Neural progenitor cell (in vitro differentiated cells): ENCODE measurements around the gene SIGLEC1. TPM values are rescaled to one million over a fixed set of nuclear protein-coding genes. Genes with fewer than 3 reads are reported as not detected.

ENCODE experiments used
- DNase-seq: peaks from one replicate; pipeline ENCODE4 v3.0.0-alpha.2; 2016; ENCODE audit warnings: low spot score
- H2AFZ ChIP-seq: fragments of 200-600 bp; sonication (generic); replicated peaks from 2 replicates; pipeline ENCODE4 v1.6.1; 2016; ENCODE audit warnings: antibody characterized with exemption
- H3F3A ChIP-seq: fragments of 200-600 bp; sonication (generic); 2 replicates; pipeline ENCODE4 v1.6.1; 2016; ENCODE audit warnings: antibody characterized with exemption, low read depth
- H3K27ac ChIP-seq: fragments of 200-600 bp; sonication (generic); 2 replicates; pipeline ENCODE4 v1.5.1; 2016; ENCODE audit warnings: mild to moderate bottlenecking
- H3K27me3 ChIP-seq: fragments of 200-600 bp; sonication (generic); 2 replicates; pipeline ENCODE4 v1.6.1; 2016; ENCODE audit warnings: mild to moderate bottlenecking, moderate library complexity
- H3K36me3 ChIP-seq: fragments of 200-600 bp; sonication (generic); 2 replicates; pipeline ENCODE4 v1.5.1; 2016
- H3K4me1 ChIP-seq: fragments of 200-600 bp; sonication (generic); 2 replicates; pipeline ENCODE4 v1.6.1; 2016; ENCODE audit warnings: mixed run types
- H3K4me2 ChIP-seq: fragments of 200-600 bp; sonication (generic); 2 replicates; pipeline ENCODE4 v1.6.1; 2016
- H3K4me3 ChIP-seq: fragments of 200-600 bp; sonication (generic); 2 replicates; pipeline ENCODE4 v1.5.1; 2016
- H3K79me2 ChIP-seq: fragments of 200-600 bp; sonication (generic); 2 replicates; pipeline ENCODE4 v1.6.1; 2016; ENCODE audit warnings: low read depth
- H3K9ac ChIP-seq: fragments of 200-600 bp; sonication (generic); 2 replicates; pipeline ENCODE4 v1.6.1; 2016
- H3K9me3 ChIP-seq: fragments of 200-600 bp; sonication (generic); 2 replicates; pipeline ENCODE4 v1.5.1; 2016; ENCODE audit warnings: low read depth
- H4K20me1 ChIP-seq: fragments of 200-600 bp; sonication (generic); 2 replicates; pipeline ENCODE4 v1.6.1; 2016; ENCODE audit warnings: low read depth
- H3K27ac Mint-ChIP-seq: 3 replicates; pipeline ENCODE4 v1.8.0; 2021; ENCODE audit warnings: mixed read lengths
- H3K27me3 Mint-ChIP-seq: 2 replicates; pipeline ENCODE4 v1.8.0; 2022; ENCODE audit warnings: low read depth, mild to moderate bottlenecking, inconsistent platforms, moderate library complexity, mixed read lengths; ENCODE audit not compliant: insufficient read depth
- H3K36me3 Mint-ChIP-seq: 3 replicates; pipeline ENCODE4 v1.8.0; 2021; ENCODE audit warnings: mixed read lengths
- H3K4me1 Mint-ChIP-seq: 3 replicates; pipeline ENCODE4 v1.8.0; 2021; ENCODE audit warnings: mixed read lengths
- H3K4me3 Mint-ChIP-seq: 3 replicates; pipeline ENCODE4 v1.8.0; 2021; ENCODE audit warnings: mild to moderate bottlenecking, moderate library complexity, mixed read lengths
- H3K9me3 Mint-ChIP-seq: 3 replicates; pipeline ENCODE4 v1.8.0; 2020; ENCODE audit warnings: mixed read lengths
- EZH2 ChIP-seq: fragments of 200-600 bp; sonication (generic); IDR thresholded peaks from 2 replicates; pipeline ENCODE4 v1.6.1; 2017; ENCODE audit warnings: antibody characterized with exemption, mild to moderate bottlenecking, moderate library complexity
- EZH2phosphoT487 ChIP-seq: fragments of 200-600 bp; sonication (generic); IDR thresholded peaks from 2 replicates; pipeline ENCODE4 v1.6.1; 2017; ENCODE audit warnings: antibody characterized with exemption
- total RNA-seq: library from RNA; depleted of rRNA; stranded (reverse); fragments of >200 nt; gene quantifications from 2 replicates; pipeline ENCODE4 v1.2.3, GENCODE V29; 2015; ENCODE audit warnings: low replicate concordance
- TF ChIP-seq, protein P1 (sequence below): fragments of 200-600 bp; sonication (generic); IDR thresholded peaks from 2 replicates; pipeline ENCODE4 v1.5.1; 2017; ENCODE audit warnings: antibody characterized with exemption, mild to moderate bottlenecking

SIGLEC1 gene
- total RNA-seq, 1 donor from 2014 or later, result not detected

DNA sequence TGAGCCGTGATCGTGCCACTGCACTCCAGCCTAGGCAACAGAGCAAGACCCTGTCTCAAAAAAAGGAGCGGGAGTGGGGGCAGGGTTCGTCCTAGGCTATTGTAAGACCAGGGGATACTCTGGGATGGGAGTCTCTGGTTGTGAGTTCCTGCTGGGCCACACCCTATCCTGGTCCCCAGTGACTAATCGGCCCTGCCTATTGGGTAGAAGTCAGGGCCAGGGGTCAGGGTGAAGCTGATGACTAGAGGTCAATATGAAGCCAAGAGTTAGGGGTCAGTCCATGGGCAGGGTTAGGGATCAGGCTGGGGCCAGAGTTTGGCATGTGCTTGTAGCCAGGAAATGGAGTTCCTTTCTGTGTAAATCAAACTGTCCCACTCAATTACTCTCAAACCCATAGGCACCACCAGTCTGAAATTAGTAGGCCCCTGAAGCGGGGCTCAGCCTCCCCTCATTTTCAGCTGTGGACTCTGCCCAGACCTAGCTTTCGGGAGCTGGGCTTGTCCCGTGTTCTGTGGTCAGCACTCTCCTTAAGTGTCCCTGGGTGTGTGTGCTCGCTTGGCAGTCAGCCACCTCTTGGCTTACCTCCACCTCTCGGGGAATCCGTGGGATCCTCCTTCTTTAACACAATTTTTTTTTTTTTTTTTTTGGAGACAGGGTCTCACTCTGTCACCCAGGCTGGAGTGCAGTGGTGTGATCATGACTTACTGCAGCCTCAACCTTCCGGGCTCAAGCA lies 21.9 kb upstream of the SIGLEC1 start:
- no peak for TF ChIP-seq EZH2
- no peak for TF ChIP-seq EZH2phosphoT487
- TF ChIP-seq, protein P1, sequence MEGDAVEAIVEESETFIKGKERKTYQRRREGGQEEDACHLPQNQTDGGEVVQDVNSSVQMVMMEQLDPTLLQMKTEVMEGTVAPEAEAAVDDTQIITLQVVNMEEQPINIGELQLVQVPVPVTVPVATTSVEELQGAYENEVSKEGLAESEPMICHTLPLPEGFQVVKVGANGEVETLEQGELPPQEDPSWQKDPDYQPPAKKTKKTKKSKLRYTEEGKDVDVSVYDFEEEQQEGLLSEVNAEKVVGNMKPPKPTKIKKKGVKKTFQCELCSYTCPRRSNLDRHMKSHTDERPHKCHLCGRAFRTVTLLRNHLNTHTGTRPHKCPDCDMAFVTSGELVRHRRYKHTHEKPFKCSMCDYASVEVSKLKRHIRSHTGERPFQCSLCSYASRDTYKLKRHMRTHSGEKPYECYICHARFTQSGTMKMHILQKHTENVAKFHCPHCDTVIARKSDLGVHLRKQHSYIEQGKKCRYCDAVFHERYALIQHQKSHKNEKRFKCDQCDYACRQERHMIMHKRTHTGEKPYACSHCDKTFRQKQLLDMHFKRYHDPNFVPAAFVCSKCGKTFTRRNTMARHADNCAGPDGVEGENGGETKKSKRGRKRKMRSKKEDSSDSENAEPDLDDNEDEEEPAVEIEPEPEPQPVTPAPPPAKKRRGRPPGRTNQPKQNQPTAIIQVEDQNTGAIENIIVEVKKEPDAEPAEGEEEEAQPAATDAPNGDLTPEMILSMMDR, result no peak
- no peaks in the 10 kb centered on the region for H3K79me2 ChIP-seq
- H3K4me2 ChIP-seq, result no peak overlapping the region
- H3K27ac ChIP-seq, result no peak overlapping the region
- DNase-seq, result no peak
- H3K9ac ChIP-seq, result no peak overlapping the region
- Mint-ChIP-seq H3K4me3 (no peak overlapping the region), H3K36me3 (no peaks in the 10 kb centered on the region), H3K9me3 (no peaks in the 10 kb centered on the region), H3K4me1 (peaks cover 35% of the 10 kb centered on the region), H3K27ac (no peak overlapping the region), H3K27me3 (peaks cover 18% of the 10 kb centered on the region)
- H3K27me3 ChIP-seq, result peaks cover 33% of the 10 kb centered on the region
- H2AFZ ChIP-seq, result no peak overlapping the region
- no peaks in the 10 kb centered on the region for H3K36me3 ChIP-seq
- H3F3A ChIP-seq, result peaks cover 8% of the 10 kb centered on the region
- no peaks in the 10 kb centered on the region for H4K20me1 ChIP-seq
- no peaks in the 10 kb centered on the region for H3K9me3 ChIP-seq
- no peaks in the 10 kb centered on the region for H3K4me1 ChIP-seq
- H3K4me3 ChIP-seq, result no peak overlapping the region

DNA sequence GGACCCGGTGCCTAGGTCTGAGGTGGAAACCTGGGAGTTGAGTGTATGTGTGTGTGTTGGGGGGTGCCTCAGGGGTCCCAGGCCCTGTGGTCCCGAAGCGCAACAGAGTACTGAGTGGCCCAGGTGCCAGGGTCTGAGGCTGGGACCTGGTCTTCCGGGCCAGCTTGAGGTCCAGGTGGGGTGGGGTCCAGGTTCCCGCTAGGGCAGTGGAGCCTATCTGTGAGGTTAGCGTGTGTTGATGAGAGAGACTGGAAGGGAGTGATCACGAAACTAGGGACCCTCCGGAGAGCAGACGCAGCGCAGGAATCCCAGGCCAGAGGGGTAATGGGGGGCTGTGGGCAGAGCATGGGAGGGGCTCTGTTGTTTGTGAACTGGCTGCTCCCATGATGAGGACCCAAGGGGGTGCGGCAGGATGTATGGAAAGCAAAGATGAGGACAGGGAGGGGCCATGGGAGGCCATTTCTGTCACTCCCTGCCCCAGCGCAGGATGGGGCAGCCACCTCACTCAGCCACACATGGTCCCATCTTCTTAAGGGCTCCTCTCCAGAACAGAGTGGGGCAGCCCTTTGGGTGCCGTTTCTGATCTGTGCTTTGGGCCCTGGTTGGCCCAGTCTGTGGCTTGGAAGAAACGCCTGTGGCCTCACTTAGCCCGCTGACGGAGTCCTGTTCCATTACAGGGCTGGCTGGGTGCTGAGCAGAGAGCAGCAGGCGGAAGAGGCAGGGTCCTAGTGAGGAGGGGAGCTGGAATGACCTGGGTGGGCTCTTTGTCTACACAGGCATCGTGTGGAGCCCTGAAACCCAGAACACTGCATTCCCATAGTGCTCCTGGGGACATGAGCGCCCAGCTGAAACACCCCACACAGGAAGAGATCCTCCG lies 21.0 kb upstream of the SIGLEC1 start:
- H4K20me1 ChIP-seq, result no peaks in the 10 kb centered on the region
- H3K36me3 Mint-ChIP-seq, result no peaks in the 10 kb centered on the region
- H3K4me3 ChIP-seq, result no peak overlapping the region
- H3K4me1 Mint-ChIP-seq, result peaks cover 28% of the 10 kb centered on the region
- H2AFZ ChIP-seq, result peak overlapping the region; percentile 10
- peak overlapping the region; percentile 66 for H3K4me2 ChIP-seq
- DNase-seq, result no peak
- H3K4me1 ChIP-seq, result no peaks in the 10 kb centered on the region
- no peaks in the 10 kb centered on the region for H3K9me3 ChIP-seq
- peaks cover 8% of the 10 kb centered on the region for H3F3A ChIP-seq
- no peaks in the 10 kb centered on the region for H3K36me3 ChIP-seq
- peak overlapping the region; percentile 48 for H3K4me3 Mint-ChIP-seq
- no peak overlapping the region for H3K9ac ChIP-seq
- H3K27me3 ChIP-seq, result peaks cover 37% of the 10 kb centered on the region
- TF ChIP-seq EZH2 (no peak), EZH2phosphoT487 (no peak)
- TF ChIP-seq, protein P1, result no peak
- H3K27ac Mint-ChIP-seq, result peak overlapping the region; percentile 72
- no peaks in the 10 kb centered on the region for H3K9me3 Mint-ChIP-seq
- no peak overlapping the region for H3K27ac ChIP-seq
- H3K27me3 Mint-ChIP-seq, result peaks cover 19% of the 10 kb centered on the region
- no peaks in the 10 kb centered on the region for H3K79me2 ChIP-seq

DNA sequence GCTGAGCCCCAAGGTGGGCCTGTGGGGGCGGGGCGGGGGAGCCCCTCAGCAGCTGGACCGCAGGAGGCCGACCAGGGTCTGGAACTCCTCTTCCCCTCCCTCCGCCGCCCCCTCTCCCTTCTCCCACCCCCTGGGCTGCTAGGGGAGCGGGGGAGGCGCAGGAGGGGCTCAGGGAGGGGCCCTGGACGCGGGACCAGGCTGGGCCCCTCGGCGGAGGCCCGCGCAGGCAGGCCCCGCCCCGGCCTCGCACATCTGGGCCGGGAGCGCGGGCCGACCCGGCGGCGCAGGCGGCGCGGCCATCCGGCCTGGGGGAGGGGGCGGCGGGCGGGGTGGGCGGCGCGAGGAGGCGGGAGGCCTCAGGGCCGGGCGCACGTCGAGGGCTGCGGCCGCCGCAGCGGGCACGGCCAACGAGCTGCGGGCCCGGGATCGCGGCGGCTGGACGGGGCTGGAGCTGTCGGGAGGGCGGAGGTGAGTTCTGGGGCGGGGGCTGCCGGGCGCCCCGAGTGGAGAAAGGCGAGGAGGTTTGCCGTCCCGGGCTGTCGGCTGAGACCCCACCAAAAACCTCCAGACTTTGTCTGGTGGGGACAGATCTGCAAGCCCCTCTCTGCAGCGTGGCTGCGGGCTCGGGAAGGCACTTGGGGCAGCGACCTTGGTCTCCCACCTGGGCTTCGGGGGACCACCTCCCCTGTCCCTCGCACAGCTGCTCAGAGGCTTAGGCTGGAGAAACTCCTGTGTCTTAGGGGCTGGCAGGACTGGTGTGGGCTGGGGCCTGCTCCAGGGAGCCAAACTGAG lies 20.1 kb upstream of the SIGLEC1 start, which contains the start of gene HSPA12B:
HSPA12B (plus strand) TSS at position 359 of the 792 bp plus-strand sequence. CDS start 5,990 bp downstream, outside the sequence.
- no peaks in the 10 kb centered on the region for H4K20me1 ChIP-seq
- H3K79me2 ChIP-seq, result no peaks in the 10 kb centered on the region
- DNase-seq, result peak; percentile 80
- Mint-ChIP-seq H3K9me3 (no peaks in the 10 kb centered on the region), H3K4me3 (peak within 1 kb of the TSS; percentile 48), H3K36me3 (no peaks in the 10 kb centered on the region), H3K27ac (peak within 1 kb of the TSS; percentile 72), H3K27me3 (peaks cover 25% of the 10 kb centered on the region), H3K4me1 (peaks cover 29% of the 10 kb centered on the region)
- no peaks in the 10 kb centered on the region for H3K9me3 ChIP-seq
- peaks cover 8% of the 10 kb centered on the region for H3F3A ChIP-seq
- peaks cover 45% of the 10 kb centered on the region for H3K27me3 ChIP-seq
- H3K4me2 ChIP-seq, result peak within 1 kb of the TSS; percentile 66
- peak within 1 kb of the TSS; percentile 29 for H3K4me3 ChIP-seq
- H3K4me1 ChIP-seq, result peaks cover 4% of the 10 kb centered on the region
- H3K9ac ChIP-seq, result no peak within 1 kb of the TSS
- TF ChIP-seq, protein P1, result no peak
- TF ChIP-seq EZH2phosphoT487, result no peak
- TF ChIP-seq EZH2, result no peak
- H3K36me3 ChIP-seq, result no peaks in the 10 kb centered on the region
- no peak within 1 kb of the TSS for H3K27ac ChIP-seq
- H2AFZ ChIP-seq, result peak within 1 kb of the TSS; percentile 63
